ENCODE measurements around the gene DDX20. TPM values are rescaled to one million over a fixed set of nuclear protein-coding genes. Genes with fewer than 3 reads are reported as not detected.
A peak's percentile ranks its signal among the peaks of the same experiment; 100 is the strongest.

DDX20 gene
- total RNA-seq, 1 donor from 2014 or later: 10.9 TPM

DNA sequence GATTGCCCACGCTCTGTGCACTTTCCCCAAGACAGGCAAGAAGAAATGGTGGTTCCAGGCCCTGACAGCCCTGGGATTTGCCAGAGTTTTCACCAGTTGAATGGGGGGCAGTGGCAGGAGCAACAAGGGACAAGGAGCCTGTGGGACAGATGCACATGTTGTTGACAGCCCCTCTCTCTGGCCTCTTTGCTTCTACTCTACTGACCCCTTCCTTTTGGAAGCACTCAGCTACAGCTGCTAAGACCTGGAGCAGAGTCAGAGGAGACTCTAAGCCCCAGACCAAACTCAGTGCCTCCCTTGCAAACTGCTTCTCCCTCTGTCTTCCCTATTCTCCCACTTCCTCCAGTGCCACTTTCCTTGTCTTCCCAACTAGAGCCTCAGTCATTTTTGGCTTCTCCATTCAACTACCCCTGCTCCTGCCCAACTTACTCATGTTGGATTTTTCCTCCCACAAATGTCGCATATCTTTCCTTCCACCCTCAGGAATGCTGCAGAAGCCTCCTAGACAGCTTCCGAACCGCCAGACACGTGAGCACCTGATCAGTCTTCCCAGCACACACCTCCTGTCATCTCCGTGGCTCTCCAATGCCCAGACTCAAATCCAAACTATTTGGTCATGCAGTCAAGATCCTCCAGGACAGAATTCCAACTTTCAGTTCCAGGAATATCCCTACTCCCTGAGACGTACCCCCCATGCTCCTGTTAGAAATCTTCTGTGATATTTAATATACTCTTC, 25.6 kb upstream of the DDX20 start:
- no peak overlapping the region for H3K4me3 ChIP-seq
- no peaks in the 10 kb centered on the region for H3K9me3 ChIP-seq
- no peak for ATAC-seq
- intact Hi-C loops (cut with DNase I): no loop called here
- TF ChIP-seq, protein P1, sequence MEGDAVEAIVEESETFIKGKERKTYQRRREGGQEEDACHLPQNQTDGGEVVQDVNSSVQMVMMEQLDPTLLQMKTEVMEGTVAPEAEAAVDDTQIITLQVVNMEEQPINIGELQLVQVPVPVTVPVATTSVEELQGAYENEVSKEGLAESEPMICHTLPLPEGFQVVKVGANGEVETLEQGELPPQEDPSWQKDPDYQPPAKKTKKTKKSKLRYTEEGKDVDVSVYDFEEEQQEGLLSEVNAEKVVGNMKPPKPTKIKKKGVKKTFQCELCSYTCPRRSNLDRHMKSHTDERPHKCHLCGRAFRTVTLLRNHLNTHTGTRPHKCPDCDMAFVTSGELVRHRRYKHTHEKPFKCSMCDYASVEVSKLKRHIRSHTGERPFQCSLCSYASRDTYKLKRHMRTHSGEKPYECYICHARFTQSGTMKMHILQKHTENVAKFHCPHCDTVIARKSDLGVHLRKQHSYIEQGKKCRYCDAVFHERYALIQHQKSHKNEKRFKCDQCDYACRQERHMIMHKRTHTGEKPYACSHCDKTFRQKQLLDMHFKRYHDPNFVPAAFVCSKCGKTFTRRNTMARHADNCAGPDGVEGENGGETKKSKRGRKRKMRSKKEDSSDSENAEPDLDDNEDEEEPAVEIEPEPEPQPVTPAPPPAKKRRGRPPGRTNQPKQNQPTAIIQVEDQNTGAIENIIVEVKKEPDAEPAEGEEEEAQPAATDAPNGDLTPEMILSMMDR (IDR thresholded peaks at IDR 0.05): no peak
- DNase-seq: no peak
- no peaks in the 10 kb centered on the region for H3K36me3 ChIP-seq
- H3K4me1 ChIP-seq: peaks cover 7% of the 10 kb centered on the region
- H3K27me3 ChIP-seq: no peaks in the 10 kb centered on the region
- no peak overlapping the region for H3K27ac ChIP-seq

DNA sequence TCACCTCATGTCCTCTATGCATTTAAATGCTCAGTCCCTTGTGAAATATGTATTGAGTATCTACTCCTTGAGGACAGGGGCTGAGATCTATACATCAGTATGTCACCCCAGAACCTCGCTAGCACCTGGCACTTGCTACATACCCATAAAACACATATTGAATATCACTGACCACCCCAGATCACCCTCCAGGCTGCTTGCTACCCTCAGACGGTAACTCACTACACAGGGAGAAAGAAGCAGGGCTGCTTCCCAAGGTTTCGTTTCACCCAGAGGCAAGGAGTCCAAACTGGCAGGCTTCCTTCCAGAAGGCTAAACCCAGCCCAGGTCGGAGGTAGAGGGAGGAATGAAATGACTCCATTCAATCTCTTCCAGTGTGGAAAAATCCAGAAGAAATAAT, 25.0 kb upstream of the DDX20 start:
- Histone ChIP-seq H3K36me3 (no peaks in the 10 kb centered on the region), H3K4me1 (peaks cover 7% of the 10 kb centered on the region), H3K9me3 (no peaks in the 10 kb centered on the region), H3K27me3 (no peaks in the 10 kb centered on the region), H3K4me3 (no peak overlapping the region), H3K27ac (no peak overlapping the region)
- DNase-seq (no peak), ATAC-seq (no peak)
- TF ChIP-seq, protein P1 (IDR thresholded peaks at IDR 0.05): no peak
- intact Hi-C loops (cut with DNase I): no loop called here

DNA sequence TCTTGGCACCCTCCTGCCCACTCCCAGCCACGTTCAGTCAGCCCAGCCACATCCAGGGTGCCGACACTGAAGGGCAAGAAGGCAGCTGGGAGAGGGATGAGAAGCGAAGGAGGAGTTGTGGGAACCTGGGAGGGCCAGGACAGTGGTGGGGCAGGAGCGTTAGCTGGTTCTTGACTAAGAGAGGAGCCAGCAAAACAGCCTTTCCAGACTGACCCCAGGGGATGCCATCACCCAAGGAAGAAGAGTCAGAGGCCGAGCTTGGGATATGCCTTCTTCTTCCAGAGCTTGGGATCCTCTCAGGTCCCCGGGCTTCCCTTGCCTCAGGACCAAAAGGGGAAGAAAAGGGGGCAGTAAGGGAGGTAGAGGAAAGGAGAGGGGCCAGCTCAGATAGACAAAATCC, 23.7 kb upstream of the DDX20 start:
- Histone ChIP-seq H3K27ac (no peak overlapping the region), H3K4me1 (peaks cover 14% of the 10 kb centered on the region), H3K36me3 (no peaks in the 10 kb centered on the region), H3K4me3 (no peak overlapping the region), H3K27me3 (no peaks in the 10 kb centered on the region), H3K9me3 (no peaks in the 10 kb centered on the region)
- intact Hi-C loops (cut with DNase I): no loop called here
- TF ChIP-seq, protein P1 (IDR thresholded peaks at IDR 0.05): no peak
- ATAC-seq (no peak), DNase-seq (no peak)

DNA sequence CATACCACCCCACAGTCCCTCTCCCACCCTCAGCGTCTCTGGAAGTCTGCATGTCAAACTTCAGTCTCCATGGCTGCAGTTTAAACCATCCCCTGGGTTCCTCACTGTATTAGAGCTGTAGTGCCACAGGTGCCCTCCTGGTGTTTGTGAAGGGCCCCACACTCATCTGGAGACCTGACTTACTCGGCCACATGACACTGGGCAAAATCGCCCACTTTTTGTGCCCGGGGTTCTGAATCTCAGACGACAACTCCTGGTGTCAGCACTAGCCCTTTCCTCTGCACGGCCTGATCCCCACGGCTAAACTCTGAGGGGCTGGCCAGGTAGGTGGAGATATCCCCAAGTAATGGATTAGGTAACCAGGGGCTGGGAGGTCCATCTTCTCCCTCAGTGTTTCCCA, 23.0 kb upstream of the DDX20 start:
- H3K9me3 ChIP-seq: no peaks in the 10 kb centered on the region
- DNase-seq (no peak), ATAC-seq (no peak)
- no peak overlapping the region for H3K4me3 ChIP-seq
- intact Hi-C loops (cut with DNase I): no loop called here
- TF ChIP-seq, protein P1 (IDR thresholded peaks at IDR 0.05): no peak
- no peaks in the 10 kb centered on the region for H3K36me3 ChIP-seq
- H3K27me3 ChIP-seq: no peaks in the 10 kb centered on the region
- peaks cover 21% of the 10 kb centered on the region for H3K4me1 ChIP-seq
- H3K27ac ChIP-seq: peak overlapping the region; percentile 78

DNA sequence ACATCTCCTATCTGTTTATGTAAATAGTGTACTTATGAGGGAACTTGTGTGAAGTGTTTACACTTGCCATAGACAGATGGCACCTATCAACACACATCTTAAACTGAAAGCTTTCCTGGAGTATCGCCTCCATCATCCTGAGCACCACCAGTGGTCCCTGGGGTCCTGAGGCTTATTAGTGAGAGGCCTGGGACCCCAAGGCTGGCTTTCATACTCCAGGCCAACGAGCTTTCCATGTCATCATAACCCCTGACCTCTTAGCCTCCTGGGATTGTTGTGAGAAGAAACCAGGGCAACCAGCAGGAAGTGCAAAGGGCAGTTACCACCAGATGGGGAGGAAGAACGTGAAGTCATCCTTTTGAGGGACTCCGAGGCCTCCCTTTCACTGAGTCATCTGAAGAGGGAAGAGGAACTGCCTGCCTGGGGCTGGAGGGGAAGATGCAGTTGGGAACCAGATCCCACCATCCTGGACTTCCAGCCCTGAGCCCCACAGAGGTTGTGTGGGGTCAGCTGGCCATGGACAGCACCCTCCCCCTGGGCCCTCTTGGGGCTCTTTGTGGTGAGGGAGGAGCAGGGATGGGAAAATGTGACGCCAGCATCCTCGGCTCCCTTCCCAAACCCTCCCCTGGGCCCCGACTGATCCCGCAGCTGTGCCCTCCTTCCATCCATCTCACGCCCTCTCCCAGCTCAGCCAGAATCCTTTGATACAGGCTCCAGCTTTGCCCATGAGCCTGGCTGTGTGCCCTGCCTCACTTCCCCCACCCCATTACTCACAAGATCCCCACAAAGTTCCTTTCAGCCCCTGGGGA, 22.3 kb upstream of the DDX20 start:
- Histone ChIP-seq H3K4me3 (no peak overlapping the region), H3K4me1 (peaks cover 27% of the 10 kb centered on the region), H3K27me3 (no peaks in the 10 kb centered on the region), H3K27ac (peak overlapping the region; percentile 78), H3K36me3 (no peaks in the 10 kb centered on the region), H3K9me3 (no peaks in the 10 kb centered on the region)
- DNase-seq: no peak
- intact Hi-C loops (cut with DNase I): no loop called here
- TF ChIP-seq, protein P1 (IDR thresholded peaks at IDR 0.05): no peak
- ATAC-seq: peak; percentile 89

Data from upper lobe of right lung (tissue), 1 donor.